ENCODE results near the gene SYNGR4.
A peak's percentile ranks its signal among the peaks of the same experiment; 100 is the strongest.

SYNGR4 gene

DNA sequence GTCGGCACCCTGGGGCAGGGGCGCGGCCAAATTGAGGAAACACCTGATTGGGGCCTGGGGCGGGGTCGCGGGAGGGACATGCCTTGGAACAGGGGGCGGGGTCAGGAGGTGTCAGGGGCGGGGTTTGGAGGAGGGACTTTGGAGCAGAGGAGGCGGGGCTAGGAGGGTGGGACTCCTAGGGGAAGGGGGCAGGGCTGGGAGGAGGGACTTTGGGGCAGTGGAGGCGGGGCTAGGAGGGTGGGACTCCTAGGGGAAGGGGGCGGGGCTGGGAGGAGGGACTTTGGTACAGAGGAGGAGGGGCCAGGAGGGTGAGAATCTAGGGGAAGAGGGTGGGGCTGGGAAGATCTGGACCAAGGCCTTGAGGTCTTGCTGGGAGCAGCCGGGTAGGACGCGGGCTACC is 51.2 kb downstream of the SYNGR4 start:
- DNase-seq = peak; percentile 15
- in situ Hi-C loops (cut with MboI; ENCODE audit: low pct_unique_long_range_greater_than_20kb, low sequenced_read_pairs) = no loop called here

DNA sequence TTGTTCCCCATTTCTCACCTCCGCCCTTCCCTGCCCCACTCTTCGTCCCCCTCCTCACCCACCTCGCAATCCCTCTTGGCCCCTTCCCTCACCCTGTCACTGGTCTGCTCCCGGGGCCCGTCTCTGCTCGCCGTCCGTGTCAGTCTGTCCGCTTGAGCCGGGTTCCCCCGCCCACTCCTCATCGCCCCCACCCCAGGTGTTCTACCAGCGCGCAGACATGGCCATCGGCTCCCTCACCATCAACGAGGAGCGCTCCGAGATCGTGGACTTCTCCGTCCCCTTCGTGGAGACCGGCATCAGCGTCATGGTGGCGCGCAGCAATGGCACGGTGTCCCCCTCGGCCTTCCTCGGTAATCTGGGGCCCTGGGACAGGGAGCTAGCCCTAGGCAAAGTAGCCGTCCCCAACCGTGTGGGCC is 51.6 kb downstream of the SYNGR4 start:
- no peak for DNase-seq
- in situ Hi-C loops (cut with MboI; ENCODE audit: low pct_unique_long_range_greater_than_20kb, low sequenced_read_pairs) = no loop called here

DNA sequence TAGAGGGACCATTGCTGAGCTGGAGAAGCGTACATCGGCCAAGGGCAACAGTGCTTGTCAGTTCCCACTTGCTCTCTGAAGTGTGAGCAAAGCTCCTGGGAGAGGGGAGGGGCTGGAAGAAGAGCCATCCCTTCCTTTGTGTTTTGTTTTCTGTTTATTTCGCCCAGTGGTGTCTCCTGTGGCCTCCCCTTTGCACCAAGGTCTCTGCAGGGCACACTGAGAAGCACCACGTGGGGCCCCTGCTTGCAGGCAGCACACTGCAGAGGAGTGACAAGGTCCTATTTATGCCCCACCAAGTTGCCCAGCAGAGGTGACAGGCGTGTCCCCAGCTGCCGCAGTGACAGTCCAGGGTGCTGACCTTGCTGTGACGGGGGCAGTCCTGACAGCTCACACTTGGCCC is 53.3 kb downstream of the SYNGR4 start:
- in situ Hi-C loops (cut with MboI; ENCODE audit: low pct_unique_long_range_greater_than_20kb, low sequenced_read_pairs) = no loop called here
- DNase-seq = no peak

DNA sequence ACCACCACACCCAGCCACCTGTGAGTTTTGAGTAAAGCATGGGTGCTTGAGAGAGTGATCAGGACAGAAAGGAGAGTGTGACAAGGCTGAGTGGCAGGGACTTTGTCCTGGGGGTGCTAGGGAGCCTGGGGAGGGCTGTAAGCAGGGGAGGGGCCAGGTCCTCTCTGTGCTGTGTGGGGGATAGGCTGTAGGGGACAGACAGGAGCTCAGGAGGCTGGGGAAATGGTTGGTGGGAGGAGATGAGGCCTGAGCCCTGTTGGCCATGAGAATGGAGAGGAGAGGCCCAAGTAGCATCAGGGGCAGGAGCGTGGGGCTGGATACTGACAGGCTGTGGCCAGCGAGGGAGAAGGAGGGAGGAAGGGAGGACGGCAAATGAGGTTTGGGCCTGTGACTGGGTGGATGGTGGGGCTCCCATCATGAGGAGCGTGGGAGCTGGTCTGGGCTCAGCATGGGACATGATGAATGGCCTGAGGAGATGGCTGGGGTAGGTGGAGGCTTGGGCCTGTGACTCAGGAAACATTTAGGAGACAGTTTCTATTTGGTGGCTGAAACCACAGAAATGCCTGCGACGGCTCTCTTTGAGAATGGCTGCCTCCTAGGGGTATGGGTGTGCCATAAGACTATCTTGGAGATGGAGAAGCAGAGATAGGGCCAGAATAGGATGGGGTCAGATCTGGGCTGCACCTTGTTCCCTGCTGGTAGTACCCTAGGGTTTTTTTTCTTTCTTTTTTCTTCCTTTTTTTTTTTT is 54.3 kb downstream of the SYNGR4 start:
- in situ Hi-C loops (cut with MboI; ENCODE audit: low pct_unique_long_range_greater_than_20kb, low sequenced_read_pairs) = no loop called here

GRCh38 chr19:48419158-48419920 is 55.2 kb downstream of the SYNGR4 start:
- in situ Hi-C loops (cut with MboI; ENCODE audit: low pct_unique_long_range_greater_than_20kb, low sequenced_read_pairs) = no loop called here
- DNase-seq = peak; percentile 34

More for the DNA sequence above, 54.3 kb downstream of the SYNGR4 start:
- peak; percentile 57 for DNase-seq

- in situ Hi-C loops (cut with MboI; ENCODE audit: low pct_unique_long_range_greater_than_20kb, low sequenced_read_pairs) = no loop called here
- no peak for DNase-seq
These were observed 57.4 kb downstream of the SYNGR4 start for GRCh38 chr19:48421548-48421947.

DNA sequence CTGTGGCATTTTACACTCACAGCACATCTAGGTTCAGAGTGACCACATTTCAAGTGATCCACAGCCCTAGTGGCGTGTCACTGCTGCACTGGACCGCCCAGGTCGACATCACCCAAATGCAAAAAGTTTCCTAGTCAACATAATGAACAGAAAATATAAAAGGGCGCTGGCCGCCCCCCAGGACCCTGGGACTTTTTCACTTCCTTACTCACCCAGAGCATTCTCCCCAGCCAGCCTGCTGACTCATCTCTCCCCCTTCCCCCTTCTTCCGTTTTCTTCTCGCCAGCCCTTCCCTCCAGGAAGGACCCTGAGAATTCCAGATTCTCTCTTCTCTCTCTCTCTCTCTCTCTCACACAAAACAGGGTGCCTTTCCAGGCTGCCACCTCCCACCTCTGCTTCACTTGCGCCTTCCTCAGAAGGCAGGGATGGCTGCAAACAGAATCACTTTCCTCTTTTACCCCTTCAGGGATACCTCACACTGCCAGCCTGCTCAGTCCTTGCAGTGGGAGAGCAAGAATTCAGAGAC is 60.6 kb downstream of the SYNGR4 start:
- DNase-seq = peak; percentile 72
- in situ Hi-C loops (cut with MboI; ENCODE audit: low pct_unique_long_range_greater_than_20kb, low sequenced_read_pairs) = no loop called here
